IgD-negative memory B cell (primary cell): ENCODE measurements around the gene LRRTM3. TPM values are rescaled to one million over a fixed set of nuclear protein-coding genes. Genes with fewer than 3 reads are reported as not detected.
A peak's percentile ranks its signal among the peaks of the same experiment; 100 is the strongest.

Experiments
- H3K27ac Mint-ChIP-seq, 3 donors: one replicate each; pipeline ENCODE4 v1.8.0; 2020 to 2022; ENCODE audit warnings: mild to moderate bottlenecking in 3 of 3, mixed read lengths in 3 of 3, moderate library complexity in 1 of 3
- H3K27me3 Mint-ChIP-seq: one replicate; pipeline ENCODE4 v1.8.0; 2021; ENCODE audit warnings: mixed read lengths
- H3K36me3 Mint-ChIP-seq: one replicate; pipeline ENCODE4 v1.8.0; 2020; ENCODE audit warnings: mild to moderate bottlenecking, mixed read lengths
- H3K4me1 Mint-ChIP-seq, 3 donors: one replicate each; pipeline ENCODE4 v1.8.0; 2020 to 2022; ENCODE audit warnings: mixed read lengths in 3 of 3, mild to moderate bottlenecking in 1 of 3
- H3K4me3 Mint-ChIP-seq, 4 donors: one replicate each; pipeline ENCODE4 v1.8.0; 2020 to 2022; ENCODE audit warnings: mild to moderate bottlenecking in 4 of 4, mixed read lengths in 4 of 4, moderate library complexity in 3 of 4
- H3K9me3 Mint-ChIP-seq, 3 donors: one replicate each; pipeline ENCODE4 v1.8.0; 2020 to 2021; ENCODE audit warnings: mixed read lengths in 3 of 3, mild to moderate bottlenecking in 1 of 3
- polyA plus RNA-seq: library from polyadenylated mRNA; unstranded; fragments of 300-500 nt; fragmentation: Illumina TruSeq; gene quantifications from one replicate; pipeline ENCODE4 v1.2.3, GENCODE V29; 2021

LRRTM3 gene
- polyA plus RNA-seq, 1 donor from 2014 or later, result not detected

DNA sequence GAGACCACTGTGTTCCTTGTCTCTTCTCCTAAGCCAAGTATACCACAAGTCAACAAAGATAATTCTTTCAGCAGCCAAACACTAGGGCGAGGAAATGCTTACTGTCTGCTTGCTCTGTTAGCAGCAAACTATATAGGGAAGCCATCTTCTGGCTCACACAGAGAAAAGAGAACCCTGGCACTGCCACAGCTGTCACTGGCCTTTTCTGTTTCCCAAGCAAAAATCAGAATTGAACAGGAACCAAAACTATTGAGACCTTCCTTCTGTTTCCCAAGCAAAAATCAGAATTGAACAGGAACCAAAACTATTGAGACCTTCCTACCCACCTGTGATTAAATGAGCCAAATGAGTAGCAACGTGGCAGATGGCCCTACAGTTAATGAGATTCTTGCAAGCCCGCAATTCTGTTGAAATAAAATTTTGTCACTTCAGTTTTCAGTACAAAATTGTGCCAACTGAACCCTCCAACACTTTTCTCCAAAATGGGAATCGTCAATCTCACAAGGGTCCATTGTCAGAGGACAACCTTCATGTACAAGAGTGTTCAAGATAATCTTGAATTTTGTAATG is 54.5 kb downstream of the LRRTM3 start:
- H3K4me3 Mint-ChIP-seq, result no peak overlapping the region

DNA sequence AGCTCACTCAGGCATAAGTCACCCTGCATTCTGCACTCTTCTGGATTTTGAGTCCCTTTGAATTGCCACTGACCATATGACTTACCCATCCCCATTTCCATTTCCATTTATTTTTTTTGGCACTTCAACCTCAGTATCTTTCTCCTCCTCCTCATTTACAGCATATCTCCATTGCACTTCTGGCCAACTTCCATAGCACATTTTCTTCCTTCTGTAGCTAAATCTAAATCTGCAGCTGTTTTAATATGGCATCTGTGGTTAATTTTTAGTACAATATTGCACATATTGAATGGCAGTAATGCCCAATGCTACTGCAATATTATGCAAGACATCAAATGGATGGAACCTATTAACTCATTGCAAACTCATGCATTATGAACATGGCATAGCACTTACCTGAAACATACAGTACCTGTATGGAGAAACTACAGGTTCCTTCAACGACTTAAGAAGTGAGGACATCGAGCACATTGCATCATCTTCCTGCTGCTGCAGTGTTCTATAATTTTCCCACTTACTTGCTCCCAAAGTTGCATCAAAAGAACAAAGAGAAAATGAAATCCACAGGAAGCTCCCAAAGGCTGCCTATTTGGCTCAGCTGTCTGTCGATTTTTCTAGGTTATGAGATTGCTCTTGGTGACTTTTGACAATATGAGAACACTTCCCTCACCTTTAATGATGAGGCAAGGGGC is 55.7 kb downstream of the LRRTM3 start:
- Mint-ChIP-seq H3K4me3 (no peak overlapping the region), H3K4me1 (peaks cover 0 to 10% (median 4%) of the 10 kb centered on the region in 3 donors), H3K27ac (no peak overlapping the region), H3K36me3 (no peaks in the 10 kb centered on the region), H3K27me3 (no peaks in the 10 kb centered on the region), H3K9me3 (peaks cover 0 to 3% (median 0%) of the 10 kb centered on the region in 3 donors)

More for the DNA sequence above, 54.5 kb downstream of the LRRTM3 start:
- Mint-ChIP-seq H3K27ac (no peak overlapping the region), H3K4me1 (peaks cover 0 to 10% (median 4%) of the 10 kb centered on the region in 3 donors), H3K27me3 (no peaks in the 10 kb centered on the region), H3K9me3 (peaks cover 0 to 3% (median 0%) of the 10 kb centered on the region in 3 donors), H3K36me3 (no peaks in the 10 kb centered on the region)

DNA sequence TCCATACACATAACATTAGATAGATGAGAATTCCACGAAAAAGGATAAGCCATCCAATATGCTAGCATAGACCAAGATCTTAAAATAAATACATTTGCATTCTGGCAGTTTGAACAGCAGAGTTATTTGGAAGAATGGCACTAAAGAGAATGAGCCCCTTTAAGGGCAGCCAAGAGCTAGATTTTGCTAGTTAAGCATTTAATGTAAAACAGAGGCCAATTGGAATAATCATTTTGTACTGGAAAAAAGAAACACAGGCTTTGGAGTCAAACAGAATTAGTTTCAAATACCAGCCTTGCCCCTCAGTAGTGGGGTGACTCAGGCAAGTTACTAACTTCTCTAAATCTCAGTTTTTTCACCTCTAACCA is 56.2 kb downstream of the LRRTM3 start:
- Mint-ChIP-seq H3K27me3 (no peaks in the 10 kb centered on the region), H3K27ac (peak overlapping the region in 1 of 3 donors; percentile 20), H3K4me3 (no peak overlapping the region), H3K36me3 (no peaks in the 10 kb centered on the region), H3K4me1 (peaks cover 0 to 10% (median 4%) of the 10 kb centered on the region in 3 donors), H3K9me3 (peaks cover 0 to 3% (median 0%) of the 10 kb centered on the region in 3 donors)

DNA sequence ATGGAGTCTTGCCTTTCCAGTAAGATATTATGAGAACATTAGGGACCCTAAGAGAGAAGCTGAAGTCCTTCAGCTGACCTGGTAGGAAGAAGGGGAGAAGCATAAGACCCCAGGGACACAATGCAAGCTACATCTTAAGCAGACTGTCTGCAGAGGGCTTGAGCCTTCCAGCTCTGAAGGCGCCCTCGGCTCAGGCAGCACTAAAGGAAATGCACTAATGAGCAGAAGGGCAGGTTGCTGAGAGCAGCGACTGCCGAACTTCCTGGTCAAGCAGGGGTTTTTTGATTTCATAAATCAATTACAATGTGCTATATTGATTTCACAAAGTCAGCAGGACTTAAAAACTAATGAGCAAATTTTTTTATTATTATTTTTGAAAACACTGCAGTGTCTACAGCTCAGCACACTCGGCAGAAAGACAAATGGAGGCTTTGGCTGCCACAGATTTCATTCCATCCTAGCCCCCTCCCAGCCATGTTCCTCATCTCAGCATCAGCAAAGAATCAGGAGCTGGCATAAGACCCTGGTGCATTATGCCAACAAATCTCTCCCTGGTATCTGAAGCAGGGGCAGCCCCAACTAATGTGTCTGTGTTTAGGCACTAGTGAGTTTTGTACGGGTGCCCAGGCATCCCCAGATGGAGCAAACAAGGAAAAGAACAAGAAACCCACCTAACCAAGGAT is 57.1 kb downstream of the LRRTM3 start:
- peak overlapping the region in 2 of 4 donors; percentile 17 to 39 for H3K4me3 Mint-ChIP-seq
- no peaks in the 10 kb centered on the region for H3K36me3 Mint-ChIP-seq
- peaks cover 0 to 3% (median 2%) of the 10 kb centered on the region in 3 donors for H3K9me3 Mint-ChIP-seq
- no peaks in the 10 kb centered on the region for H3K27me3 Mint-ChIP-seq
- H3K27ac Mint-ChIP-seq, result no peak overlapping the region
- peaks cover 0 to 10% (median 4%) of the 10 kb centered on the region in 3 donors for H3K4me1 Mint-ChIP-seq

DNA sequence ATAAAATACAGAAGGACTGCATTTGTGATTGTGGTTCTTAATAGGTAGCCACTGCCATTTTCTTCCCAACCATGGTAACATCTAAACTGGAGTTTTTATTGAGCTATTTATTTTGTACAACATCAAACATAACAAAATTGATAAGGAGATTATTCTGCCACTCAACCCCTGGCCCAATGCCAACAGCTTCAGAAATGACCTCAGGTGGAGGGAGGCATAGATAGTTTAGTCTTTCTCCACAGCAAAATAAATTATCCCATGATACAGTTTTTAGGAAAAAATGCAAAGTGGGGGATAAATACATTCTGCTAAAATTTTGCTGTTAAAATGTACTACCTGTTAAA is 57.6 kb downstream of the LRRTM3 start:
- Mint-ChIP-seq H3K4me1 (peaks cover 0 to 10% (median 4%) of the 10 kb centered on the region in 3 donors), H3K27ac (no peak overlapping the region), H3K9me3 (peaks cover 0 to 3% (median 2%) of the 10 kb centered on the region in 3 donors), H3K4me3 (peak overlapping the region in 1 of 4 donors; percentile 39), H3K36me3 (no peaks in the 10 kb centered on the region), H3K27me3 (no peaks in the 10 kb centered on the region)

DNA sequence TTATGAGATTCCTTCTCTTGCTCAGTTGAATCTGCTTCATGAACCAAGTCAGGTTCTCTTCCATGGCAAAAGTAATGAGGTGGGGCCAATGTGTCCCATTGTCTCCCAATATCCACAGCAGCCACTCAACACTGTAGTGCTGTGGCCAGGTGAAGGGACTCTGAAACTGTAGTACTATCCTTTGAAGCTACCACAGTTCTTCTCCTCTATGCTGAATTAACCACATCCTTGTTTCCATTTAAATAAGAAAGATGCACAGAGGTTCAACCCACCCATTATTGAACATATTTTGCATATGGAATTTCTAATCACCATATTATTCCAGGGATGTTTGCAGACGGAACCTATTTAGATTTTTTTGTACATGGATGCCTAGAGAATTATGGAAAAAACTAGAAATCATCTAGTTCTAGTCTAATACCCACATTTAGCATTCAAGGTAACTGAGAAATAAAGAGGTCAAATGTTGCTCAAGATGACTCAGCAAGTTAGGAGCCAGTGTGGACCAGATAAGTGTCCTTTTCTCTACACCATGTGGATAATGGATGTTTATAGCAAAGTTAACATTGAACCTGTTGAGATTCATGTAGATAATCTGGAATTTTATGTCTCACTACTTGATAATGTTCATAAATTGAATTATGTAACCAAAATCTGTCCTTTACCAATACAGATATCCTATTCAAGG is 64.5 kb downstream of the LRRTM3 start:
- Mint-ChIP-seq H3K4me3 (no peak overlapping the region), H3K27me3 (no peaks in the 10 kb centered on the region), H3K4me1 (no peaks in the 10 kb centered on the region), H3K27ac (no peak overlapping the region), H3K36me3 (no peaks in the 10 kb centered on the region), H3K9me3 (peaks cover 0 to 2% (median 0%) of the 10 kb centered on the region in 3 donors)

DNA sequence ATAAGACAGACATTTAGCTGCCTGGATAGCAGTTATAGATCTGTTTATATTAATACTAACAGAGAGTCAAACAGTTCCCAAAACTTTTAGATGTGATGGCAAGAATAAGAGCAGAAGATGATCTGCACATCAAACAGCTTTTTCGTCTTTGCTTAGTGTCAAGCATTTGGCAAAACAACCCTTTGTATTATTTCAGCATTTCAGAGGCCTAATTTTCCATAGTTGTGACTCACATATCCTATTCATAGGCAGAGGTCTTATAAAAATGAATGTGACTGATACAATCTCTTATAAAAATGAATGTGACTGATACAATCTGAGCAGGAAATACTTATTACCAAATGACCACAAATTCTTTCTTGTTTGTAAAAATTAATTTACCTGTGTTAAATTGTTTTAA is 71.2 kb downstream of the LRRTM3 start:
- H3K27ac Mint-ChIP-seq, result no peak overlapping the region
- no peak overlapping the region for H3K4me3 Mint-ChIP-seq
- H3K4me1 Mint-ChIP-seq, result no peaks in the 10 kb centered on the region
- no peaks in the 10 kb centered on the region for H3K27me3 Mint-ChIP-seq
- no peaks in the 10 kb centered on the region for H3K9me3 Mint-ChIP-seq
- no peaks in the 10 kb centered on the region for H3K36me3 Mint-ChIP-seq

DNA sequence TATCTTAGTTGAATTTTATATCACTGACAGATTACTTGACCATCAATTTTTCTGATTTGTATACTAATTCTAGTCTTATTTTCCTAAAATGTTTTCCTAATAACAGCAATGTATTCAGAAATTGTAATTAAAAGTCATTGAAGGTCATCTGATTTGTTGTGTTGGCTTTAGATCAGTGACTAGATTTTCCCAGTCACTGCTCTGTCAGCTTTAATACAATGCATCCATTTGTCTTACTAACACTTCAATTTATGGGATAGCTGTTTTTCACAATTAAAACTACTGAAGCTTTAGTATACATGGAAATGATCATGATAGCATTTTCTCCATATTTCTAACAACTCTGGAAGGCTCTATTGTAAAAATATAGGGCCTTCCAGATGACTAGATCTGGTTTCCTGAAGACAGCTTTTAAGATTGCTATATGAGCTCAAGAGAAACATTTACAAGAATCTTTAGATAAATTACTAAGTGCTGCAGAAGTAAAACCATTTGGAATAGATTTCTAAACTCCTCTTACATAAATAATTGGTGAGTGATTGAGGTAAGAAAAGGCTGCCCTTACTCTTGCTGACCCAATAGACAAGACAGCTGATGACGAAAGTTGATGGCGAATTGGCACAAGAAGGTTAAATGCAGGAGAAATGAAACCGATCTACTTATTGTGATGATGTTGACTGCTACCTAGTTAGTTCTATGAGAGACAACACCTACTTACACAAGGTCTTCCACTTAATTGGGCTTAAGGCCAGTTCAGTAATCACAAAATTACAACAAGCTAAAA is 74.1 kb downstream of the LRRTM3 start:
- Mint-ChIP-seq H3K36me3 (no peaks in the 10 kb centered on the region), H3K4me3 (no peak overlapping the region), H3K9me3 (no peaks in the 10 kb centered on the region), H3K27me3 (no peaks in the 10 kb centered on the region), H3K4me1 (no peaks in the 10 kb centered on the region), H3K27ac (no peak overlapping the region)

DNA sequence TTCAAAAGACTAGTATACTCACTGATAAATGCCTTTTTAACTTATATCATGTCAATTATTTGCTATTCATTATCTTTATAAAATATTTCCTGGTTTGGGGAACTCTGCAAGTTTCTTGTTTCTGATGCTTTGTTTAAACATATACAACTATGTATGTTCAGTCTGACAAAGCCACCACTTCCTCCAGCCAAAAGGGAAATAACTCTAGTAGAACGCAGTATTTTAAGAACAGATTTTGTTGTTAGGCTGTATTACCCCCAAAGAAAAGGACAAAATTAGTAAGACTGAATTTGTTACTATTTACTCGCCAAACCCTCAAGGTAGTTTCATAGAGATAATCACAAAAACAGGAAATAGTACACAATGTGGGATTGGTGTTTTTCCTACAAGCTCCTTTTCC is 78.9 kb downstream of the LRRTM3 start:
- no peaks in the 10 kb centered on the region for H3K27me3 Mint-ChIP-seq
- no peaks in the 10 kb centered on the region for H3K4me1 Mint-ChIP-seq
- H3K4me3 Mint-ChIP-seq, result no peak overlapping the region
- no peak overlapping the region for H3K27ac Mint-ChIP-seq
- no peaks in the 10 kb centered on the region for H3K36me3 Mint-ChIP-seq
- no peaks in the 10 kb centered on the region for H3K9me3 Mint-ChIP-seq

DNA sequence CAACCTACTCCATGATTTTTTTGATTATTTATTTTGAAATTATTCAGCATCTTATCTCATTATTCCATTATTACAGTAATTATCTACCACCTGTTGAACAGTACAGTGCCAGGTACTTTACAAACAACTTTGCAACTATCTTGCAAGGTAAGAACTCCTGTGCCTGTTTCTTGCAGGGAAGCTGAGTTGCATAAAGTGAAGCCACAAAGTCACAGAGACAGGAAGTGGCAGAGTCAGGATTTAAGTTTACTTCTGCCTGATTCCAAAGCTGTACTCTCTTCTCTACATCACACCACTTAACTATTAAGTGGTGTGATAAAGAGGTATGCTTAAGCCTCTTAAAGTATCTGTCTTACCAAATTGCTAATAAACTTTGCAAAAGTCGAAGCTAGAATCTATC is 80.1 kb downstream of the LRRTM3 start:
- no peaks in the 10 kb centered on the region for H3K4me1 Mint-ChIP-seq
- H3K9me3 Mint-ChIP-seq, result no peaks in the 10 kb centered on the region
- H3K27me3 Mint-ChIP-seq, result no peaks in the 10 kb centered on the region
- H3K27ac Mint-ChIP-seq, result no peak overlapping the region
- no peak overlapping the region for H3K4me3 Mint-ChIP-seq
- no peaks in the 10 kb centered on the region for H3K36me3 Mint-ChIP-seq

DNA sequence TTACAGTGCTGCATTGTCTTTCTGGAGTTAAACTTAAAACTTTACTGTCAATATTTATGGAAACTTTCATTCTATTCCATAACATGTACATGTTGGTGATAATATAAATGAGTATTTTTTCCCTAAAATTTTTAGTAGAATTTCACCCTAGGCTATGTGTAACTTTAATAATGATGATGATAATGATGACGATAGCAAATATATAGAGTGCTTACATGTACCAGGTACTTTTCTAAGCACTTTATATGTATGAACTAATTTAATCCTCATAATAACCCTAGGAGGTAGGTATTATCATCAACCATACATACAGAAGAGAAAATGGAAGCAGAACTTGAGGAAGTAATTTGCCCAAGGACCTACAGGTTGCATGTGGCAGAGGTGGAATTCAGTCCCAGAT is 85.6 kb downstream of the LRRTM3 start:
- no peak overlapping the region for H3K27ac Mint-ChIP-seq
- no peaks in the 10 kb centered on the region for H3K4me1 Mint-ChIP-seq
- peaks cover 0 to 2% (median 0%) of the 10 kb centered on the region in 3 donors for H3K9me3 Mint-ChIP-seq
- H3K4me3 Mint-ChIP-seq, result no peak overlapping the region
- no peaks in the 10 kb centered on the region for H3K27me3 Mint-ChIP-seq
- no peaks in the 10 kb centered on the region for H3K36me3 Mint-ChIP-seq

DNA sequence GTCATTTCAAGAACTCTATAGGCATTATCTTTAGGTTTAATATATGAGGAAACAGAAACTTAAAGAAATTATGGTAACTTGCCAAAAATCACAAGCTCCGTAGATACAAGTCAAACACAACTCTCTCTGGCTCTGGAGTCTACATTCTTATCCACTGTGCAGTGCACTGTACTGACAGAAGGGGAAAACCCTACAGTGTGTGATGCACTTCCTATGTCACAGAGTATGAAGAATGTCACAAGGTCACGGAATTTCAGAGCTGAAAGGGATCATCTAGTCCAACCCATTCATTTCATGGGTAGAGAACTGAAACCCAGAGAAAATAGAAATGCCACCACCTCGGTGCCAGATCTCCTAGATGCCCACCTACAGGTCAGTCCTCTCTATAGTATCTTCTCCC is 86.1 kb downstream of the LRRTM3 start:
- peaks cover 0 to 2% (median 0%) of the 10 kb centered on the region in 3 donors for H3K9me3 Mint-ChIP-seq
- no peaks in the 10 kb centered on the region for H3K36me3 Mint-ChIP-seq
- H3K4me3 Mint-ChIP-seq, result no peak overlapping the region
- H3K27me3 Mint-ChIP-seq, result no peaks in the 10 kb centered on the region
- H3K4me1 Mint-ChIP-seq, result no peaks in the 10 kb centered on the region
- no peak overlapping the region for H3K27ac Mint-ChIP-seq

DNA sequence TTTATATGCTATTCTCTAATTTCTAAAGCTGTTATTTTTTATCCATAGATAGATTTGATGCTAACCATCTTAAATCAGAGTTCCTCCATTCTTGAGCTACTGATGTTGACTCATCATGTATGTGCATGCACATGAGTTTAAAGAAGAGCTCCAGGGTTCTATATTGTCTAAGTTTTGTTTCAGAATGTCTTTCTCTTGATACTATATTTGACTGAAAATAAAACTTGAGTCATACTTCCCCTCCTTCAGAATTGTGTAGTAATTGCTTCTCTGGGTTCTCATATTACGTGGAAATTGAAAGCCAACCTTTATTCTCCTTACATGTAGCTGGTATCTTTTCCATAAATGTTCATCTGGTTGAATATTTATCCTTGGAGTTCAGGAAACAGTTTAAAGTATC is 89.4 kb downstream of the LRRTM3 start:
- Mint-ChIP-seq H3K36me3 (no peaks in the 10 kb centered on the region), H3K4me1 (no peaks in the 10 kb centered on the region), H3K27me3 (no peaks in the 10 kb centered on the region), H3K27ac (no peak overlapping the region), H3K9me3 (peaks cover 0 to 2% (median 2%) of the 10 kb centered on the region in 3 donors), H3K4me3 (no peak overlapping the region)

DNA sequence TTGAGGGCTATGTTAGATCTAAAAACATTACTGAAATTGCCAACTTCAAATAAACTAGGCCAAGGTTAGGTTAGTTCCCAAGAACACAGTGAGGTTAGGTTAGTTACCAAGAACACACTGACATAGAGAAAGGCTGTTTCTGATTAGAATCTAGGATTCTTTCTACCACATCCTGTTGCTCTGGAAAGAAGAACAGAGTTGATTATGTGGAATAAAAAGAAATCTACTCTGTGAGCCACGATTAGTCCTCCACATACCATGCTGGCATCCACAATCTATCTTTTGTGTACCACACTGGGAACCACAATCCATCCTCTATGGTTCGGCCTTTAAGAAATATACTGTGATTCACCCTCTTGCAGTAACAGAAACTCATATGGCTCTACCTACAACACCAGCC is 91.4 kb downstream of the LRRTM3 start:
- no peak overlapping the region for H3K27ac Mint-ChIP-seq

More for the DNA sequence above, 91.4 kb downstream of the LRRTM3 start:
- Mint-ChIP-seq H3K27me3 (no peaks in the 10 kb centered on the region), H3K9me3 (peaks cover 0 to 2% (median 2%) of the 10 kb centered on the region in 3 donors), H3K4me1 (no peaks in the 10 kb centered on the region), H3K36me3 (peaks cover 1% of the 10 kb centered on the region), H3K4me3 (no peak overlapping the region)
